GM18951 (cell line): ENCODE measurements around the gene SIRPG.

Experiments used
- POLR2A ChIP-seq: IDR thresholded peaks from 4 replicates; pipeline ENCODE4 v1.6.1; 2011; ENCODE audit warnings: mild to moderate bottlenecking; ENCODE audit not compliant: insufficient read length, insufficient read depth; ENCODE audit errors: extremely low read depth
- in situ Hi-C: fragments of 300-500 bp; cut with MboI; formaldehyde crosslinking; loops from one replicate; pipeline ENCODE4 v1.12.0; 2022; ENCODE audit warnings: low sequenced_read_pairs, mixed read lengths, inconsistent platforms; ENCODE audit not compliant: unreplicated experiment

Gene SIRPG

DNA sequence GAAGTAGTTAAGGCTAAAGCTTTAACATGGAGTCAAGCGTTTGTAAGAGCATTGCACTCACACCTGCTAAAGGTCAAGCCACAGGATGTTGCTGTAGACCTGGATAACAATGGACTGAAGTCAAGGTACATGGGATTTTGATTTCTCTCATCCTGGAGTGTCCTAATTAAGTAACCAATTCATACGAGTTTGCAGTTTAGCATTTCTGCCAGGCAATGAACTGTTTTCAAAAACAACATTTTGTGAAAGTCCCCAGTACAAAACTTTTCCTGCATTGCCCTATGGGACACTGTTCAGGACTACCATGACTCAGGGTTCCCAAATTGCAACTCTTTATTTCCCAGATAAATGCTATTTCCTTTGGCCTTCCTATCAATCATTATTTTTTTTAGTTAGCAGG is 20.4 kb downstream of the SIRPG start:
- in situ Hi-C loops: no loop called here
- TF ChIP-seq POLR2A: no peak

DNA sequence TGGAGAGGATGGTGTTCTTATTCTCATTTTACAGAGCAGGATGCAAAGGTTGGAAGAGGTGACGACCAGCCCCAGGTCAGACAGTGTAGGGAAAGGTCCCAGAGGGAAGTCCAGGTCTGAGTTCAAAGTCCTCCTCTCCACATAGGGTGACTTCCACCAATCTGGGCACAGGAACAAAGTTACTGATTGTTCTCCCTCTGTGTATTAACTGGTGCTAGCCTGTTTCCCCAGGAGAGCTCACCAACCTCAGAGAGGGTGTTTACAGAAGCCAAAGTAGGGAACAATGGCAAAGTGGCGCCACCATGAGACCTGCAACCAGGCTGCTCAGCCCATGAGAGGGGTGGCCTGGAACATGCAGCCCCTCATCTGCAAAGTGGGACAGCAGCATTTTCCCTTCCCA is 21.0 kb downstream of the SIRPG start:
- no peak for TF ChIP-seq POLR2A
- in situ Hi-C loops: no loop called here

DNA sequence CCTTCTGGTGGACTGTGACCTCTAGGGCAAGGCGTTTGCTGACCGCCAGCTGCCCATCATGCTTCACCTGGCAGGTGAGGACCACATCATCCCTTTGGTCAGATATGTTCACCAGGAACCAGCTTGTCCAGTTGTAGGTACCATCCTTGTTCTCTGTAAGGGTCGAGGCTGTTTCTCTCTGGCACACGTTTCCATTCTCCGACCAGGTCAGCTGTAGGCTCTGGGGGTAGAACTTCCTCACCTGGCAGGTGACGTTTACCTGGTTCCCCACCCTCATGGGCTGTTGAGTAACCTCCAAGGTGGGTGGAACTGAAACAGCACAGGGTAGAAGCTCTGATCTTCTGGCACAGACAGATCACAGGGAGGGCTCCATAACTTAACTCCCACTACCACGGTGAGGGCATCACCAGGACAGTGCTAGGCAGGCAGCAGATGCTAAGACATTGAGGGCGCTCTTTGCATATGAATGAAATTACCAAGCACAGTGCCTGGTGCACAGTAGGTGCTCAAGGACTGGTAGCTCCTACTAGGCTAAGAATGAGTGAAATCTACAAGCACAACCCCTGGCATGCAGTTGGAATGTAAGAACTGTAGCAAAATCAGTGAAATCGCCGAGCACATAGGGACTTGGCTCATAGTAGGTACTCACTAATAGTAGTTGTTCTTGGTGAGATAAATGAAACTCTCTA is 22.1 kb downstream of the SIRPG start:
- no peak for TF ChIP-seq POLR2A
- in situ Hi-C loops: no loop called here

DNA sequence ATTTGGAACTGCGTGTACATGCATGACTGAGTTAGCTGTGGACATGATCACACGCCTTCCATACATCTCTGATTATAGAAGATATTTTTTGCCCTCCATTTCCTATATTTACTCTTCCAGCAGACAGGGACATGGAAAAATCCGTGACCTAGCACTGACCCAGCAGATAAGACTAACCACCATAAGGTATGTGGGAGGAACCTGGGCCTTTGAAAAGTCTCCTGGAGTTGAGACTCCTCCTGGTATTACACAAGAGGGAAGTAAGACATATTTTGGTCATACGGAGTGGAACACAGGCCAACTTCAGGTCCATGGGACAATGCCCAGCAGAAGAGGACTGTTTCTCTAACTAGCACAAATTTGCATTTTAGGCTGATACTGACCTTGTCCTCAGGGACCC is 24.0 kb downstream of the SIRPG start:
- TF ChIP-seq POLR2A: no peak
- in situ Hi-C loops: no loop called here

DNA sequence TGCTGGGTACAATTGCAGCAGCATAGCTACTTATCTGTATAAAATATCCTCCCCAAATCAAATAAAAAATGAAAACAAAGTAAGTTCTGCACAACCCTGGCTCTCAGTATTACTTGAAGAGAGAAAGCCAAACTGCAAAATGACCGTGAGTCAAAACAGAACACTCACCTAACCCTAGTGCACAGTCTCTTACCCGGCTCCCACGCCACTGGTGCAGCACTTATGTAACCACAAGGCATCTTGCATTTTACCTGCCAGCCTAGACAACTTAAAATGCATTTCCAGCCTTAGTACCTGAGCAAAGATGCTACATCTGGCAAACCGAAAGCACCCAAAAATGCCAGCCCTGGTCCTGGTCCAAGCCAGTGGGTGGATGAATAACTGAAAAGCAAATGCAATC is 25.4 kb downstream of the SIRPG start:
- TF ChIP-seq POLR2A: no peak
- in situ Hi-C loops: no loop called here

DNA sequence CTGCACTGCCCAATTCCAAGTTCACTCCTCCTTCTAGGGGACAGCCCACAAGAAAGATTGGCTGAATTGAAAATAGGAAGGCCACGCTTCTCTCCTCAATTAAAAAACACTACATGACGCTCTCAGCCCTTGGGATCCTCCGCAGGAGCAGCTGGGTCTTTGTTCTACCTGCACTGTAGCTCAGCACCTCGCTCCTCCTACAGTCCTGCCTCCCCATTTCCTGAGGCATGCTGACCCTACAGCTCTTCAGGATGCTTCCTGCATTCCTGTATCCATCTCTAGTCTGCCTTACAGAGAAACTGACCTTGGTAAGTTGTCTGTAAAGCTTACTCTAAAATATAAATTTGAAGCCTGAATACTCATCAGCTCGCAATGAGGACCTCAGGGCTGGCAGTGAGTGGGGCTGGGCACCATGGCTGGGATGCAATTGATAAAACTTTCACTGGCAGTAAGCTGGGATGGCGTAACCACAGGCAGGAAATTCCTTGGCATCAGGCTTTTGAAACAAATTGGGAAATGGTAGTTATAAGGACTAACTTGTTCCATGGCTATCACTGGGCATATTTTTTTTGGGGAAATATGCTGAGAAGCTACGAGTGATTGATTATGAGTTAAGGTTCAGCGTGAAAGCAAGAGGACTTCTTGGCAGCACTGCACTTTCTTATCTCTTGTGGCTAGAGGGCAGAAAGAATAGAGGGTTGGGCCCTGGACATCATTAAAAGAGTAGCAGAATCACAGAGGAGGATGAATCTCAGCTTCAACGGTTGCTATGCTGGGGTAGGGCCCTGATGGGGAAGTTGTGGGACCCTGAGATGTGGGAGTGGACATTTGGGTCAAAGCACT is 26.0 kb downstream of the SIRPG start:
- in situ Hi-C loops: no loop called here
- no peak for TF ChIP-seq POLR2A

DNA sequence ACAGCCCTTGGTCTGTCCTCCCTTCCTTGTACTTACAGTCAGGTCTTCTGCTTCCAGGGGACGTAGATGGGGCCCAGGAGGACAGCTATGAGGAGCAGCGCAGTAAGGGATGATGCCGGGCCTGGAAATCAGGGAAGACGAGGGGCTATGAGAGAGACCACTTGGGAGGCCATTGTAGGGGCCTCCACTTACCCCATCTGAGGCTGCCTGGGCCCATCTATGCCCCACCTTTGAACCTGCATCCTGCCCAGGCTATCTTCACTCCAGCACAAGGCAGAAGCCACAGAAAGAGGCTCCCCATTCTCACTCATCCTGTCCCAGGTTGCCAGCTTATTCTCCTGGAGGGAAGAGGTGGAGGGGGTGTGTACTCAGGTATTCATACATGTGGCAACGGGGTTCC is 27.4 kb downstream of the SIRPG start:
- in situ Hi-C loops: no loop called here
- no peak for TF ChIP-seq POLR2A

DNA sequence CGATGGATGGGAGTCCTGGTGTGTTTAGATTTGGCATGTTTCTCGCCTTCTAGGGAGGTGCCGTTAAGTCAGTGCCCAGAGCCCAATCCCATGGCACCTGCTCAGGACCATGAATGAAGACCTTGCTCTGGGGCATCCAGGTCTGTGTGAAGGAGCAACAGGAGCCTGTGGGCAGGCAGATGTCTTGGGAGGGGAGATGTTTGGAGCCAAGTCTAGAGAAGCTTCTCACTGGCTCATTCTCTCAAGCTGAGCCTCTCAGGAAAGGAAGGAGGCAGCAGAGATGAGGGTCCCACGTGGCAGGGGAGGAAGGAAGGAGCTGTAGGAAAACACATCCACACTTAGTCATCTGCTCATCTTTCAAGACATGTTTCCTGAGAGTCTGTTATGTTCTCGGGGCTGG is 28.3 kb downstream of the SIRPG start:
- no peak for TF ChIP-seq POLR2A
- in situ Hi-C loops: no loop called here

DNA sequence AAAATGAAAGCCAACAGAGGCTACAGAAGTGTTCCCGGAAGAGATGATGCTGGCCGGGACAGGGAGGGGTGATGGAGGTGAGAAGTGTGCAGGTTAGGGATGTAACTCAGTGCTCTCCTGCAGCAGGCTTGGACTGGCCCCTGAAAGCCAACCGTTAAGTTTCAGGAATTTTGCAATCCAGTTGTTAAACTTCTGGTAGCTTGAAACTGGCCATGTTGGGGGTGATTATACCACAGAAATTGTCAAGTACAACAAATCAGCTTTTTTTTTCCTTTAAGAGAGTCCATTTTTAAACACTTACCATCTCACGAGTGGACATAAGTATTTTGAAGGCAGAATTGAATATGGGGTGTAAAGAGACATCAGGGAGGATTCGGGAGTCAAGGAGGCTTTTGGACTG is 29.0 kb downstream of the SIRPG start:
- in situ Hi-C loops: no loop called here
- TF ChIP-seq POLR2A: no peak

DNA sequence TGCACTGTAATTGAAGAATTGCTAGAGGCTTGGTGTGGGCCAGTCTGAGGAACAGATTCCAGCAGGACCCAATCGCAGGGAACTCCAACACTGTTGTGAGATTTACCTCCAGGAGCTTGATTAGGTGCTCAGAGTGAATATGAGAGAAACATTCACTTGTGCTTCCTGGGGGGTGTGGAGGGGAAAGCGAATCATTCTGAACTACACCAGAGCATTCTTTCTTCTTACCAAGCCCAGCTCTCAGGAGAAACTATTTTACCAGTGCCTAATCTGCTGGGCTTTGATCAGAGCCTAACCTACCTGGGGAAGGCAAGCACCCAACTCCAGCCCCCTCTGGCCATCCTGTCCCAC is 30.4 kb downstream of the SIRPG start:
- TF ChIP-seq POLR2A: no peak

DNA sequence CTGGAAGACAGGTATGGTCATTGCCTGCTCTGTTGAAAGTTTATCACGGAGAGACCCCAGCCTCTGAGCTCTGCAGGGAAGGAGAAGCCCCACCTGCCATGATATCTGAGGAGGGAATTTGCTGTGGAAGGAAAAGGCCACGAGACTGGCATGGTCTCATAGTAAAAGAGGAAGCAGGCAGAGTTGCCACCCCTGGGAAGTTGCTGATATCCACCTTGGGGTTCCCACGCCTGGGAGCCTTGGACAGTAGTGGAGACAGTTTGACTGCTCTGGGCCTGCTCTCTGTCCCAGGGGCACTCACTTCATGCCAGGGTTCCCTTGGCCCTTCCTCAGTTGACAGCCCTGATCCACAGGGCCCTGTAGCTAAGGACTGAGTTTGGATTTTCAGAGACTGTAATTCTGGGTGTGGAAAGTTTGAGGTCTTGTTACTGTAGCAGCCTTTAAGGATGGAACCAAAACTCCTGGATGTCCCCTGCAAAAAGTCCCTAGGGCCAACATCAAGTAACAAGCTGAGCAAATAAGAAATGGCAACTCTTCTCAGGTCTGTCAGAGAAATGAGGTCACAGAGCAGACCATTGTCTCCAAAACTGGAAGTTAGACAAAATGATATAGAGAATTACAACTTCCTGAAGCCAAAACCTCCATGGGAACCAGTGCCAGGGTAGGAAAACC is 30.9 kb downstream of the SIRPG start:
- TF ChIP-seq POLR2A: no peak
- in situ Hi-C loops: no loop called here

More for the DNA sequence above, 30.4 kb downstream of the SIRPG start:
- in situ Hi-C loops: no loop called here

DNA sequence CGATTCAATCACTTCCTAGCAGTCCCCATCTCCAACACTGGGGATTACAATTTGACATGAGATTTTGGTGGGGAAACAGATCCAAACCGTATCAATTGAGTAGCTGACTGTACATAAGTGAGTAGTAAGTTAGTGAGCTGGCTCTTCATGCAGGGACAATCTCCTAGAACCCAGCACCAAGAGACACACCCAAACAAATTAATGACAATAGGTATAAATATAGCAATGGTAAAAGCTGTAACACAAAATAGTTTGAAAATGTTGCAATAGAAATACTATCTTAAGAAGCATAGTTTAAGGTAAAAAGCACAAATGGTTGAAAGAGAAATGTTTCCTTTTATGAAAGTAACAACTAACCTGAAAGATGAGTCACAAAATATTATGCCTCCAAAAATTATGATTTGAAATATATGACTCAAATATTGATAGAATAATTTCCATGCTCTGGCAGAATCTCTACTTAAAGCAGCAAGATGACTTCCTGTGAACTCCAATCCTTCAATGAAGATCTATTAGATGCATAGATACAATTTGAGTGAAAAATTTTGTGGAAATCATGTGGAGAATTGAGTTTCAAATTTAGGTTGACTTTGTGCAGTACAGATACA is 32.4 kb downstream of the SIRPG start:
- no peak for TF ChIP-seq POLR2A
- in situ Hi-C loops: no loop called here

DNA sequence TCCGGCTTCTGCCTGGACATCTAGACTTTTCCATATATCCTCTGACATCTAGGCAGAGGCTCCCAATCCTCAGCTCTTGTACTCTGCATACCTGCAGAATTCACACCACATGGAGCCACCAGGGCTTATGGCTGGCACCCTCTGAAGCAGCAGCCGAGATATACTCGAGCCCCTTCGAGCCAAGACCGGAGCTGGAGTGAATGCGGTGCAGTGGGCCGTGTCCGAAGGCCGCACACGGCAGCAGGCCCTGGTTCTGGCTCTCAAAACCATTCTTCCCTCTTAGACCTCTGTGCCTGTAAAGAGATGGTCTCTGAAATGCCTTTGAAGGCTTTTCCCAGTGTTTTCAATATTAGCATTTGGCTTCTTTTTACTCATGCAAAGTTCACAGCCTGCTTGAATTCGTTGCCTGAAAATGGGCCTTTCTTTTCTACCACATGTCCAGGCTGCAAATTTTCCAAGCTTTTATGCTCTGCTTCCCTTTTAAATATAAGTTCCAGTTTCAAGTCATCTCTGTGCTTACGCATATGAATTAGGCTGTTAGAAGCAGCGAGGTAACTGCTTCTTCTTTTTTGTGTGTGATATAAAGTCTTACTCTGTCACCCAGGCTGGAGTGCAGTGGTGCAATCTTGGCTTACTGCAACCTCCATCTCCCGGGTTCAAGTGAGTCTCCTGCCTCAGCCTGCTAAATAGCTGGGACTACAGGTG is 33.9 kb downstream of the SIRPG start:
- no peak for TF ChIP-seq POLR2A
- in situ Hi-C loops: no loop called here

DNA sequence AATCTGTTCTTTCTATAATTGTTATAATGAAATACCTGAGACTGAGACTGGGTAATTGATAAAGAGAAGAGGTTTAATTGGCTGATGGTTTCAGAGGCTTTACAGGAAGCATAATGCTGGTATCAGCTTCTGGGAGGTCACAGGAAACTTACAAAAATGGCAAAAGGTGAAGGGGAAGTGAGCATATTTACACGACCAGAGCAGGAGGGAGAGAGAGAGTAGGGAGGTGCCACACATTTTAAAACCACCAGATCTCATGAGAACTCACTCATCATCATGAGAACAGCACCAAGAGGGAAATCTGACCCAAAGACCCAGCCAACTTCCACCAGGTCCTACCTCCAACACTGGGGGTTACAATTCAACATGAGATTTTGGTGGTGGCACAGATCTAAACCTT is 35.1 kb downstream of the SIRPG start:
- in situ Hi-C loops: no loop called here
- TF ChIP-seq POLR2A: no peak
